LoVo (cell line): Measurements from ENCODE around the gene GAB1.
"Not testable (repeated sequence)": the region's sequence is repeated elsewhere in the genome, so short reads cannot be mapped to it uniquely, and the experiment has no call there.

Source experiments
- DNase-seq: peaks from one replicate; pipeline ENCODE4 v3.0.0-alpha.2; 2016; ENCODE audit warnings: low spot score

GAB1 gene

GRCh38 chr4:143338313-143338712 is 1.6 kb downstream of the GAB1 start:
- DNase-seq: no peak

DNA sequence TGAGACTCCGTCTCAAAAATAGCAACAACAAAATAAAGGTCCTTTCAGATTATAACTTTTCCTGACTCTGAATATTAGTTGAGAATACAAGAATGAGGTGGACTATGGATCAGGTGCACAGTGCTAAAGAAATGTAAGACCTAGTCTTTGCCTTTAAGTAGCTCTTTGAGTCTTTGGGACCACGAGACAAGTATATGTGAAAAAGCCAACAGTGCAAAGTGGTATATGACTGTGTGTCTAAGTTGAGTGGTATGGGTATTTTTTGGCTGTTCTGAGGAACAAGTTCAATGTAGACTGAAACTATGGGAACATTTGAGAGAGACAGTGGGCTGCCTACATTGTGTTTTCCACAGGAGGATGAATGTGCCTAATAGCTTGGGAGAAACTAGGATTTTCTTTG is 2.8 kb downstream of the GAB1 start:
- DNase-seq: no peak

- DNase-seq: no peak
These were observed 4.6 kb downstream of the GAB1 start for GRCh38 chr4:143341186-143341755.

DNA sequence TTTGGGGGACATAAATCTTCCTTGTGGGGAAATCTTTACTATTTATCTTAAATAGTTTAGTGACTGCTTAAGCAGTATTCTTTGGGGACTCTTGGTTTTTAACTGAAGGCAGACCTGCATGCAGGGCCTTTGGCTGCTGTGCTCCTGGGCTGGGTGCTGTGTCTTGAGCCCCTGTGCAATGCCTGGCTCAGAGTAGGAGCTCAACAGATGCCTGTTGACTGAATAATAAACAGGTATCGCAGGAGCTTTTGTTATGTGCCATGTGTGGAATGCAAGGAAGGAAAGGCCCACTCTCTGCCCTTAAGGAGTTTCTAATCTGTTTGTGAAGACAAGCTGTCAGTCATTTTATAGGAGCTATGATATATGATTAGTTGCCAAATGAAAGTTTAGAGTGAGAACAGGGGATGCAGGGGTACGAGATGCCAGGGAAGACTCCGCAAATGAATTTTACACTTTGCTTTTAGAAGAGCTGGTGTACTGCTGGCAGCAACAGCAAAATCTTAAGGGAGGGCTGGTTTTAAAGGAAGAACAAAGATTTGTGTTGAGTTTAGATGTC is 6.7 kb downstream of the GAB1 start:
- DNase-seq: no peak

DNA sequence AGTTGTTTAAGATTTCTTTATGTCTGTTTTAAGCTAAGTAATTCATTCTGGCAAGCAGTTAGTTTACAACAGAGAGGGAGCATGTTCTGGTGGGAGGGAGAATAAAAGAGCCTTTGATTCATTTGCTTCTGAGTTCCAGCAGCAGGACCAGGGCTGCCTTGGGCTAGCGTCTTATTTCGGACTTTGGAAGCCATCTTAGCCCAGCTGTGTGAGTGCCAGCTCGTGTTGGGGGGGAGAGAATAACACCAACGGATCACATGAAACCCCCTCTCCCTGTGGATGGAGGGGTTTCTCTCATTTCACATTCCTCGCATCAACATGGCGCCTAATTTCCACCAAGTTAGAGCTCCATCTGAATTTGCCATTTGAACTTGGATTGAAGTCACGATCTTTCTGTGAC is 7.4 kb downstream of the GAB1 start:
- no peak for DNase-seq

- no peak for DNase-seq
These were observed 8.1 kb downstream of the GAB1 start for GRCh38 chr4:143344774-143345173.

DNA sequence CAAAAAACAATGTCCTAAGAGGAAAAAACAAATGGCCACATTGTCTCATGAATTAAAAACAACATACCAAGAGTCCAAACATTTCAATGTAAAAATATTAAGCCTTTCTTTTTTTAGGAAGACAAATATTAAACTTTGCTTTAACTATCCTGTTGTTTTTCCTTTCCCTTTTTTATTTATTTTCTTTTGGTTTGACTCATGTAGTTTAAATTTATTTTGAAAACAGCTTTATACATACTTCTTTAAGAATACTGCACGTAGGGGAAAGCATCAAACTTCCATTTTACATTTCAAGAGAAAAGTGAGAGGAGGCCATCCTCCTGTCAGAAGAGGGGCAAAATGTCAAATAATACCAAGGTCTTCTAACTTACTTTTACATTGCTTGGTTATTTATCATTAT is 8.7 kb downstream of the GAB1 start:
- DNase-seq: no peak

- peak; percentile 33 for DNase-seq
These were observed 9.5 kb downstream of the GAB1 start for GRCh38 chr4:143346206-143346605.

DNA sequence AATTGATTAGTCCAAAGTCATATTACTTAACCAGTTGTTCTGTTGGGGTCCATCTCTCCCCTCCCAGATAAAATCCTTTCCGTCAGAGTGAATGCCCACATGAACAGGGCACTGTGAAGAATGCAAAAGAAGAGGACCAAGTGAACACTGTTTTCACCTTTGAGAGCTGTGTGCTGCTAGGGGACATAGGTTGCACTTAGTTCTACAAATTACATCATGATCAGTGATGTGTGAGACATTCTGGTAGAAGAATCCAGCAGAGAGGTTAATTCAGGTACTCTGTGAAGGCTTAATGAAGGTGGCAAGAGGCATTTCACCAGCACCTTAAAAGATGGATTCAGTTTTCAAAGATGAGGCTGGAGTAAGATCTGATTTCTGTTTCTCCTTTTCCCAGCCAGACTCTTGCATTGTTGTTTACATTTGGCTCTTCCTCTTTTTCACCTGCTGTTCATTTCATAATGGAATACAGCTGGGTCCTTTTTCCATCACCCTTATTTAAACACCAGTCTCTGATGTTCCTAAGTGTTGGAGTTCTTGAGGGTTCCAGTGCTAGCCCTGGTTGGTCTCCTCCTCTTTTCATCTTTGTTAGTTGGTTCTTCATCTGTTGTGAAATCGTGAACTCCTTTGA is 10.9 kb downstream of the GAB1 start:
- no peak for DNase-seq

- no peak for DNase-seq
These were observed 11.8 kb downstream of the GAB1 start for GRCh38 chr4:143348233-143349077.

DNA sequence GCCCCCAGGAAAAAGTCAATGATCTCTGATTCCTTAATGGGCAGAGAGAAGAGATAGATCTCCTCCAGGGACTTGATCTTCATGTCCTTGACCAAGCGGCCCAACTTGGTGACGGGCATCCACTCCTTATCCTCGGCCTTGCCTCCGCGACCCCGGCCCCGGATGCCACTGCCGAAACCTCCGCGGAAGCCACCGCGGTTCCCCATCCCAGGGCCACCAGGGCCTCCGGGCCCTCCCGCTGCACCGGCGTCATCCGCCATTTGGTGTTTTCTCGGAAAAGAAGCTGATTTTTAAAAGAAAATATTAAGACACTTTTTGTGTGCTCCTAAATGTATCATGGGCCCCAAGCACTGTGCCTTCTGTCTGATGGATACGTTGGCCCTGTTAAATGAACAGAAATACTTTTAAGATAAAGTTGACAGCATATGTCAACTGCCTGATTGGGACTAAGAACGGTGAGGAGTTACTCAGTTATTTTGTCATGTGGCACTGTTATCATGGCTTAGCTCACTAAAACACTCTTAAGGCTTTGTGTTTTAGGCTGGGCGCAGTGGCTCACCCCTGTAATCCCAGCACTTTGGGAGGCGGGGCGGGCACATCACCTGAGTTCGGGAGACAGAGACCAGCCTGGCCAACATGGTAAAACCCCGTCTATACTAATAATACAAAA is 13.3 kb downstream of the GAB1 start:
- DNase-seq: not testable (repeated sequence)

DNA sequence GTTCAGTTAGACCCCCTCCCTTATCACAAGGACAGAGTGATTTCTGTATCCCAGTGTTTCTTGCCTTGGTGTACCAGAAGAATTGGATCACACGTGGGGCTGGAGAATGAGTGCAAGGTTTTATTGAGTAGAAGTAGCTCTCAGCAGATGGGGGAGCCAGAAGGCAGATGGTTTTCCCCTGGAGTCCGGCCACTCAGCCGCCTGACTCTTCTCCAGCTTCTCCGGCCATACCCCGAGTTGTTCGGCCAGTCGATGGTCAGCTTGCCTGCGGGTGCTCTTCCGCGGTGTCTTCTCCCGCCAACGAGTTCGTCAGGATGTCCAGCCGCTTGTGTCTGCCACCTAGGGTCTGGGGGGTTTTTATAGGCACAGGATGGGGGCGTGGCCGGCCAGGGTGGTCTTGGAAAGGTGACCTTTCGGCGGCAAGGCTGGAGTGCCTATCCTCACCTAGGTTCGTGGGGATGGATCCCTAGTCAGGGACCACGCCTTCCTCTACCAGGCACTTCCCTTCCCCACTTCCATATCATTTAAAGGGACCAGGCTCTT is 14.5 kb downstream of the GAB1 start:
- no peak for DNase-seq

GRCh38 chr4:143351774-143352451 is 15.2 kb downstream of the GAB1 start:
- peak; percentile 59 for DNase-seq

DNA sequence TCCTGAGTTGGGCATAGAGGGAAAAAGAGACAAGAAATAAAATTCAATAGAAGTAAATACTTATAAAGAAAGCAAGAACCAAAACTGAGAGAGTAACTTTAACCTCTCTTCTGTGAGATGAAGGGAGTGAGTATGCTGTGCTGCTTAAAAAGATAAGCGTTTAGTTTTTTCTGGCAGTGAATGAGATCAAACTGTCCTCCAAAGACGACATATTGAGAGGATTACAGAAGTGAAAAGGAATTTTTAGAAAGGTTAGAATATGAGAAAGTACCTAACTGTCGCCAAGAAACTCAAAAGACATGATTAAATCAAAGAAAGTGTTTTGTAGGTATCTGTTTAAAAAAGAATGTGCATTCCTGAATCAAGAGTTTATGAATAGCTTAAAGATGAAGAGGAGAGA is 16.0 kb downstream of the GAB1 start:
- DNase-seq: no peak

DNA sequence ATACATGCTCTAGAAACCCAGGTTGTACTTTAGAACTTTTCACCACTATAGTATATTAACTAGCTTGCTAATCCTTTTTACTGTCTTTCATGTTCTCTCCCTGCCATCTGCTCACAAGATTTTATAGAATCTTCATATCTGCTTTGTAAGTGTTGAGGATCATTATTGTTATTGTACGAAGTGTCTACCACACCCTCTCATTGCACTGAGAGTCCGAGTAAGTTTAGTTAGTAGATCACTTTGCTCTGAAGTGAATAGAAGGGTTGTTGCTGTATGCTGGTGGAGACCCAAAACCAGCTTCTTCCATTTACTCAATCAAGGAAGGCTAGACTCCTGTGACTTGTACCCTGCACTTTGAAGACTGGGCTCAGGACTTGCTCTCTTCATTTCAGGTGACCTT is 17.1 kb downstream of the GAB1 start:
- DNase-seq: no peak

DNA sequence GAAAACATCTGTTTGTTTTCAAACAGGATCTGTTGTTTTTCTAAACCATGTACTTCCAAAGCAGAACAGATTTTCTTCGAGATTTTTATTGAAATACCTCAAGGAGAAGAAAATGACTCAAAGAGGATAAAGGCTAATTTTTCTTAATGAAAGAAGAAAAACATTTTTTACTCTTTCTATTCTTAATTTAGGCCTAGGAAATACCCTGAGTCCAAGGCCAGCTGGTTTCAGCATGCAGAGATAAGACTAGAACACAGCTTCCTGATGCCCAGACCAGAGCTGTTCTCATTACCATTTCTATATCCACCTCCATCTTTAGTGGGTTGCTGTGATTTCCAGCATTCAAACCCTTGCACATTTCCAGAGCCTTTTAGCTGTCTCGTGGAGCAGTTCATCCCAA is 18.3 kb downstream of the GAB1 start:
- DNase-seq: no peak

DNA sequence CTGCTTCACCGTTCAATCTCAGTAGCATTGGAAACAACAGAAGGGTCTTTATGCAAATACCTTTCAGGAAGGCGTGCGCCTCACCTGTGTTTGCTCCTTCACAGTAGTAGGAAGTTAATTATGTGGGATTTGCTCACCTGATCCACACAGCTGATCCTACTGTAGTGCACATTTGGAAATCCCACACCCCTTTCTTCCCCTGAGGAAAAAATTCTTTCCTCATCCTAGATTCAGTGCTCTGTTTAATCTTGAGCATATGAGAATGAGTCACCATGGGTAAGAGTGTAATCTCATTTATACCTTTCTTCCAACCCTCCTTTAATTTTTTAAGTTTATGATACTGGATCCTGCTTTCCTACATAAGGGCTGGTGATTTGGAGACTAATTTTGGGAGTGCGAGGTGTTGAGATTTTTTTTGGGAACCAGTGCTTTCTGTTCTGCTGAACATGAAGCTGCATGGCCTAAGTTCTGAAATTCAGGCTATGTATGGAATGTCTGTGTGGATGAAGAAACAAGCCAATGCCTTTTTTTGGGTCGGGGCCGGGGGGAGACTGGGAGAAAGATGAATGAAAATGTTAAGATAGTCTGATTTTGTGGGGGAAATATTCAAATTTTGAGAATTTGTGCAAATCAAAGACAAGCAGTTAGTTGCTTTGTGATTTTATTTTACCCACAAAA is 19.0 kb downstream of the GAB1 start:
- peak; percentile 8 for DNase-seq

DNA sequence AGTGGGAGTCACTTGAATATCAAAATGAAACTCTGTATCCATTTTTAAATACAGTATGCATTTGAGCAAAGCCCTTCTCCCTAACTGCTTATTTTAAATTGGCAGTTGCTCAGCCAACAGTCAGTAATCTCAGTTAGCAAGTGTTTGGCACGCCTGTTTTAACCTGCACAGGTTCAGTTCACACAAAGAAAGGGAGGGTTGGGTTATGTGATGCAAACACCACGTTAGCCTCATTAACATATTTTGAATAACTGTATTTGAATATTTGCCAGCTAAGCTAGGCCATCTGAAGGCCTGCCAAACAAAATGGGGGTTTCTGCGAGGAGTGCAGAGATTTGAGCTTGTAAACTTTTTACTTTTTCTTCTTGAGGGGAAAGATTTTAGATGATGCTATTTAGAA is 19.8 kb downstream of the GAB1 start:
- DNase-seq: no peak

DNA sequence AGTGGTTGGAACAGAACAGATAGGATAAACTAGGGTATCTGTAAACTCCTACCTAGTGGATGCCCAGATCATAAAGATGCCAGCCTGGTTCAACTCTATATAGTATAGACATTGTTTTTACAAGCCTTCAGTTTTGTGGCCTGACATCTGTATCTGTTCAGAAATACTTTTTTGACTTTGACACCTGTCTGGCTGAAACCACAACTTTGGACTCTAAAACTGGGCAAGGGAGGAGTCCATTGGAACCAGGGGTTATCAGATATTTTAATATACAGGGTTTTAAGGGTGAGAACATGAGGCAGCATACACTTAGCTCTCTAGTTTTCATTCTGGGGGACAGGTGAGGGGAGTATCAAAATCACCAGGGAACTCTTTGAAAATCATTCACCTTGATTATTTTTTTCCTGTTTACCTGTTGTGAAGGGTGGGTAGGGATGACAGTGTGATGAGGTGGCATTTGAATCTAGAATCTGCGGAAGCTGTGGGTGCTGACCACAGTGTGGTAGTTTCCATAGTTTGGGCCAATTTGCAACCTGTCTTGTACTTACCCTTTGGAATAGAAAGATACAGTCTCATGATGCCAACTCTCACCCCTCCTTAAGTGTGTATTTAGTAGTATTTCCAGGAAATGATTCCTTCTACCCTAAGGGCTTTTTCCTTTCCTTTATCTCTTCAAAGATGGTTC is 20.6 kb downstream of the GAB1 start:
- no peak for DNase-seq

DNA sequence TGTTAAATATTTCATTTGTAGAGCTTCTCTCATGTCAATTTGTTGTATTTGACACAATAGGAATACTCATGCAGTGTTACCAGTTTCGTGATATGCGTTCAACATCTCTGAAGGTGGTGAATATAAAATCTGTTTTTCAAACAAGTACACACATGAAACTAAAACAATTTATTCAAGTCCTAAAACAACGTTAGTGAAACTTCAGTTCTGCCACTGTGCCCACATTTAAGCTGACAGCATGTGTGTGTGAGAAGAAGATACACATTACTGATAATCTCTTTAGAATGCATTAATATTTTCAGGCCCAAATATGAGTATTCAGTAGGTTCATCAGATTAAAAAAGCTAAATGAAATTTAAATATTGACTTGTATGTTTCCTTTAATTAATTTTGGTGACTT is 21.7 kb downstream of the GAB1 start:
- no peak for DNase-seq
